ENCODE results near the gene SLC6A9. TPM values are rescaled to one million over a fixed set of nuclear protein-coding genes. Genes with fewer than 3 reads are reported as not detected.

SLC6A9 gene
- total and polyA plus RNA-seq, 2 donors (not counting 1 experiment from before 2014, with no cell fraction given) = 0.28 to 5.5 TPM

GRCh38 chr1:44074415-44074814 lies 43.2 kb upstream of the SLC6A9 start:
- Histone ChIP-seq H3K4me2 (replicated peaks; ENCODE audit: low read depth, low read length, poor library complexity, severe bottlenecking) (no peak overlapping the region), H3K27me3 (replicated peaks in 1 of 4; ENCODE audit: control extremely low read depth in 1 of 4, control insufficient read depth in 3 of 4, insufficient read depth in 4 of 4, low read length in 3 of 4) (no peaks in the 10 kb centered on the region), H3K9me3 (ENCODE audit: control extremely low read depth in 1 of 3, control insufficient read depth in 2 of 3, insufficient read depth in 1 of 3, low read length in 2 of 3) (no peaks in the 10 kb centered on the region), H3K4me1 (ENCODE audit: control insufficient read depth in 2 of 2, insufficient read depth in 2 of 2, low read length in 2 of 2) (peaks cover 22 to 24% of the 10 kb centered on the region in 2 donors), H2AFZ (ENCODE audit: insufficient read depth, low read depth, low read length, poor library complexity, severe bottlenecking) (no peak overlapping the region), H3K4me3 (ENCODE audit: control extremely low read depth in 1 of 5, extremely low read depth in 1 of 5, insufficient read depth in 1 of 5, low read depth in 2 of 5, low read length in 4 of 5) (no peak overlapping the region), H3K36me3 (replicated peaks in 1 of 2; ENCODE audit: control extremely low read depth in 1 of 2, control insufficient read depth in 1 of 2, extremely low read depth in 1 of 2, insufficient read depth in 2 of 2, low read length in 1 of 2) (no peaks in the 10 kb centered on the region), H3K27ac (ENCODE audit: low read length in 2 of 2) (no peak overlapping the region), H4K20me1 (ENCODE audit: control insufficient read depth, insufficient read depth, low read length, poor library complexity, severe bottlenecking) (no peaks in the 10 kb centered on the region), H3K79me2 (ENCODE audit: control insufficient read depth, insufficient read depth, low read length) (no peaks in the 10 kb centered on the region), H3K9ac (ENCODE audit: low read length) (no peak overlapping the region)
- Mint-ChIP-seq H3K4me3 (no peak overlapping the region), H3K9me3 (ENCODE audit: insufficient read depth) (no peaks in the 10 kb centered on the region), H3K27ac (no peak overlapping the region), H3K27me3 (no peaks in the 10 kb centered on the region), H3K4me1 (peaks cover 26% of the 10 kb centered on the region)
- DNase-seq = no peak
- CTCF ChIA-PET = no interaction called here
- intact Hi-C loops (cut with micrococcal nuclease) = no loop called here
- no peak for ATAC-seq (ENCODE audit: low read depth)
- WGBS (ENCODE audit: insufficient coverage) = no CpG with 5 or more reads among the region's 3 CpGs
- POLR2A ChIA-PET = no interaction called here
- no peak for TF ChIP-seq EZH2 (IDR thresholded peaks at IDR 0.05; ENCODE audit: borderline replicate concordance, insufficient read depth, low read depth, low read length, poor library complexity, severe bottlenecking)
- TF ChIP-seq, protein P1, sequence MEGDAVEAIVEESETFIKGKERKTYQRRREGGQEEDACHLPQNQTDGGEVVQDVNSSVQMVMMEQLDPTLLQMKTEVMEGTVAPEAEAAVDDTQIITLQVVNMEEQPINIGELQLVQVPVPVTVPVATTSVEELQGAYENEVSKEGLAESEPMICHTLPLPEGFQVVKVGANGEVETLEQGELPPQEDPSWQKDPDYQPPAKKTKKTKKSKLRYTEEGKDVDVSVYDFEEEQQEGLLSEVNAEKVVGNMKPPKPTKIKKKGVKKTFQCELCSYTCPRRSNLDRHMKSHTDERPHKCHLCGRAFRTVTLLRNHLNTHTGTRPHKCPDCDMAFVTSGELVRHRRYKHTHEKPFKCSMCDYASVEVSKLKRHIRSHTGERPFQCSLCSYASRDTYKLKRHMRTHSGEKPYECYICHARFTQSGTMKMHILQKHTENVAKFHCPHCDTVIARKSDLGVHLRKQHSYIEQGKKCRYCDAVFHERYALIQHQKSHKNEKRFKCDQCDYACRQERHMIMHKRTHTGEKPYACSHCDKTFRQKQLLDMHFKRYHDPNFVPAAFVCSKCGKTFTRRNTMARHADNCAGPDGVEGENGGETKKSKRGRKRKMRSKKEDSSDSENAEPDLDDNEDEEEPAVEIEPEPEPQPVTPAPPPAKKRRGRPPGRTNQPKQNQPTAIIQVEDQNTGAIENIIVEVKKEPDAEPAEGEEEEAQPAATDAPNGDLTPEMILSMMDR (IDR thresholded peaks at IDR 0.05) = no peak

DNA sequence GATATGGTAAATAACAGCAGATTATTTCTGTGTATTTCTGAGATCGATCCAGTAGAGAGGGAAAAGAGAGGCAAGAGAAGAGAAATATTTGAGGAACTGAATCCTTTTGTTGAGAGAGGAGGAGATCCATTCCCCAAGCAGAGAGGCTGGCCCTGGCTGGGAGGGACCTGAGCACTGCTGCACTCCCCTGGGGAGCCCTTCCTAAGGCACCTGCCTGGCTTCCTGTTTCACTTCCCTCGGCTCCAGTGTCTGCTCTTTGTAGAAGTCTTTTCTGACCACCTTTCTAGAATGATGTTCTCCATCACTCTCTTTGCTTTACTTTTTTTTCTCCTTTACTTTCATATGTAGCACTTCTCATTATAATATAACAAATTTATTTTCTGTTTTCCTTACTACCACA lies 42.3 kb upstream of the SLC6A9 start:
- intact Hi-C loops (cut with micrococcal nuclease) = no loop called here
- Histone ChIP-seq H3K4me3 (ENCODE audit: control extremely low read depth in 1 of 5, extremely low read depth in 1 of 5, insufficient read depth in 1 of 5, low read depth in 2 of 5, low read length in 4 of 5) (no peak overlapping the region), H3K79me2 (ENCODE audit: control insufficient read depth, insufficient read depth, low read length) (no peaks in the 10 kb centered on the region), H3K36me3 (replicated peaks in 1 of 2; ENCODE audit: control extremely low read depth in 1 of 2, control insufficient read depth in 1 of 2, extremely low read depth in 1 of 2, insufficient read depth in 2 of 2, low read length in 1 of 2) (no peaks in the 10 kb centered on the region), H3K9me3 (ENCODE audit: control extremely low read depth in 1 of 3, control insufficient read depth in 2 of 3, insufficient read depth in 1 of 3, low read length in 2 of 3) (peaks cover 0 to 4% (median 0%) of the 10 kb centered on the region in 3 donors), H3K4me2 (replicated peaks; ENCODE audit: low read depth, low read length, poor library complexity, severe bottlenecking) (peak overlapping the region; percentile 45), H2AFZ (ENCODE audit: insufficient read depth, low read depth, low read length, poor library complexity, severe bottlenecking) (no peak overlapping the region), H3K27ac (ENCODE audit: low read length in 2 of 2) (no peak overlapping the region), H3K9ac (ENCODE audit: low read length) (no peak overlapping the region), H4K20me1 (ENCODE audit: control insufficient read depth, insufficient read depth, low read length, poor library complexity, severe bottlenecking) (no peaks in the 10 kb centered on the region), H3K4me1 (ENCODE audit: control insufficient read depth in 2 of 2, insufficient read depth in 2 of 2, low read length in 2 of 2) (peaks cover 31 to 33% of the 10 kb centered on the region in 2 donors), H3K27me3 (replicated peaks in 1 of 4; ENCODE audit: control extremely low read depth in 1 of 4, control insufficient read depth in 3 of 4, insufficient read depth in 4 of 4, low read length in 3 of 4) (no peaks in the 10 kb centered on the region)
- no peaks in the 10 kb centered on the region for H3K9me3 Mint-ChIP-seq (ENCODE audit: insufficient read depth)
- no peaks in the 10 kb centered on the region for H3K27me3 Mint-ChIP-seq
- H3K4me1 Mint-ChIP-seq = peaks cover 35% of the 10 kb centered on the region
- 58% methylated on average over 1 of the region's 2 CpGs for WGBS (ENCODE audit: insufficient coverage)
- TF ChIP-seq, protein P1 (IDR thresholded peaks at IDR 0.05) = no peak
- no peak for TF ChIP-seq EZH2 (IDR thresholded peaks at IDR 0.05; ENCODE audit: borderline replicate concordance, insufficient read depth, low read depth, low read length, poor library complexity, severe bottlenecking)
- ATAC-seq (ENCODE audit: low read depth) = peak; percentile 57
- H3K27ac Mint-ChIP-seq = no peak overlapping the region
- ChIA-PET POLR2A (no interaction called here), CTCF (interaction anchor here (1.3 kb wide), 1 partner anchor 27 kb away, joined by 3 read pairs; no protein-coding TSS in a partner anchor)
- H3K4me3 Mint-ChIP-seq = no peak overlapping the region
- DNase-seq = peak; percentile 59

Data from B cell (primary cell).